ENCODE measurements around the gene MT4. TPM values are rescaled to one million over a fixed set of nuclear protein-coding genes. Genes with fewer than 3 reads are reported as not detected.

MT4 gene
- total and polyA plus RNA-seq, 2 donors (not counting 3 experiments of a cell fraction or from before 2014, with no cell fraction given), result not detected

DNA sequence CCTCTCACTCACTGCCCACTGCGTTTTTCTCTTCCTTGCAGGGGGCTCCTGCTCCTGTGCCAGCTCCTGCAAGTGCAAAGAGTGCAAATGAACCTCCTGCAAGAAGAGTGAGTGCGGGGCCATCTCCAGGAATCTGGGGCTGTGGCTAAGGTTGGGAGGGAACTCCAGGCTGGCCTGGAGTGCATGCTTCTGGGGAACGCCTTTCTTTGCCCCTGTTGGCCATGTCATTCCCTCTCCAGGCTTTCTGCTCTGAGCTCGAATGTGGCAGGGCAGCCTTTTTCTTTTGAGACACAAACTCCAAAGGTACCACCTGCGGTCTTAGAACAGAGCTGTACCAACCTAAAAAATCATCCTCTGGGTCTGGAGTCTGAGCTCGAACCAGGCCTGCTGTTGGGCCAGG lies 53.3 kb downstream of the MT4 start:
- no peak overlapping the region for H2AFZ ChIP-seq (ENCODE audit: low read depth, low read length)
- H3K9me1 ChIP-seq (replicated peaks; ENCODE audit: control insufficient read depth, extremely low read depth, insufficient read depth, low read length), result no peaks in the 10 kb centered on the region
- H4K20me1 ChIP-seq (replicated peaks; ENCODE audit: control insufficient read depth, extremely low read depth, insufficient read depth, low read length), result no peaks in the 10 kb centered on the region
- peaks cover 8% of the 10 kb centered on the region for H3K79me2 ChIP-seq (ENCODE audit: control insufficient read depth, insufficient read depth, low read length)
- H3K4me1 ChIP-seq (ENCODE audit: control insufficient read depth, extremely low read depth, insufficient read depth, low read length), result peaks cover 45% of the 10 kb centered on the region
- intact Hi-C loops (cut with micrococcal nuclease) (no loop called here), dilution Hi-C loops (cut with MboI; ENCODE audit: extremely low pct_ligation_motif_present, low sequenced_read_pairs) (no loop called here)
- H3K36me3 ChIP-seq (ENCODE audit: control insufficient read depth in 2 of 2, extremely low read depth in 1 of 2, insufficient read depth in 2 of 2, low read length in 2 of 2), result no peaks in the 10 kb centered on the region
- H3K4me2 ChIP-seq (ENCODE audit: insufficient read depth, low read length), result peak overlapping the region; percentile 93
- FAIRE-seq (no peak), DNase-seq (ENCODE audit: low read depth, low spot score) (no peak)
- POLR2A ChIA-PET, result interaction anchor here (0.9 to 1.8 kb wide), 5 partner anchors 7 to 83 kb away, joined by 3 to 11 read pairs (median 6); partner anchors contain the start of genes MT1E and MT2A
- TF ChIP-seq GATA2 (IDR thresholded peaks at IDR 0.05; ENCODE audit: insufficient read depth, insufficient read length, low read depth, low read length) (no peak), MYC (IDR thresholded peaks at IDR 0.05; ENCODE audit: low read depth, low read length) (no peak), EZH2 (IDR thresholded peaks at IDR 0.05; ENCODE audit: borderline replicate concordance, low read depth, low read length, severe bottlenecking) (no peak), POLR2A (IDR thresholded peaks at IDR 0.05; ENCODE audit: low read depth, low read length) (no peak), POLR2AphosphoS5 (IDR thresholded peaks at IDR 0.05; ENCODE audit: insufficient read depth, low read depth, low read length) (no peak), FOS (IDR thresholded peaks at IDR 0.05; ENCODE audit: borderline replicate concordance, insufficient read depth, low read length) (no peak), JUN (IDR thresholded peaks at IDR 0.05; ENCODE audit: borderline replicate concordance, insufficient read depth, insufficient read length, low read depth) (no peak)
- TF ChIP-seq, protein P1, sequence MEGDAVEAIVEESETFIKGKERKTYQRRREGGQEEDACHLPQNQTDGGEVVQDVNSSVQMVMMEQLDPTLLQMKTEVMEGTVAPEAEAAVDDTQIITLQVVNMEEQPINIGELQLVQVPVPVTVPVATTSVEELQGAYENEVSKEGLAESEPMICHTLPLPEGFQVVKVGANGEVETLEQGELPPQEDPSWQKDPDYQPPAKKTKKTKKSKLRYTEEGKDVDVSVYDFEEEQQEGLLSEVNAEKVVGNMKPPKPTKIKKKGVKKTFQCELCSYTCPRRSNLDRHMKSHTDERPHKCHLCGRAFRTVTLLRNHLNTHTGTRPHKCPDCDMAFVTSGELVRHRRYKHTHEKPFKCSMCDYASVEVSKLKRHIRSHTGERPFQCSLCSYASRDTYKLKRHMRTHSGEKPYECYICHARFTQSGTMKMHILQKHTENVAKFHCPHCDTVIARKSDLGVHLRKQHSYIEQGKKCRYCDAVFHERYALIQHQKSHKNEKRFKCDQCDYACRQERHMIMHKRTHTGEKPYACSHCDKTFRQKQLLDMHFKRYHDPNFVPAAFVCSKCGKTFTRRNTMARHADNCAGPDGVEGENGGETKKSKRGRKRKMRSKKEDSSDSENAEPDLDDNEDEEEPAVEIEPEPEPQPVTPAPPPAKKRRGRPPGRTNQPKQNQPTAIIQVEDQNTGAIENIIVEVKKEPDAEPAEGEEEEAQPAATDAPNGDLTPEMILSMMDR (IDR thresholded peaks at IDR 0.05; ENCODE audit: extremely low read depth in 1 of 2, insufficient read depth in 1 of 2, low read depth in 1 of 2, low read length in 2 of 2), result no peak
- TF ChIP-seq, protein P2, sequence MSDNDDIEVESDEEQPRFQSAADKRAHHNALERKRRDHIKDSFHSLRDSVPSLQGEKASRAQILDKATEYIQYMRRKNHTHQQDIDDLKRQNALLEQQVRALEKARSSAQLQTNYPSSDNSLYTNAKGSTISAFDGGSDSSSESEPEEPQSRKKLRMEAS (IDR thresholded peaks at IDR 0.05; ENCODE audit: insufficient read depth, insufficient read length), result no peak
- no peak overlapping the region for H3K27ac ChIP-seq (ENCODE audit: insufficient read depth, low read depth, low read length)
- BruUV-seq (replicated peaks), result no TSS peak
- H3K9me3 ChIP-seq (replicated peaks; ENCODE audit: control insufficient read depth, insufficient read depth, low read length), result no peaks in the 10 kb centered on the region
- no peak overlapping the region for H3K9ac ChIP-seq (replicated peaks; ENCODE audit: extremely low read depth, insufficient read depth, low read length)
- H3K27me3 ChIP-seq (ENCODE audit: control insufficient read depth in 2 of 2, insufficient read depth in 2 of 2, low read length in 2 of 2), result no peaks in the 10 kb centered on the region
- CTCF ChIA-PET, result interaction anchor here (0.8 to 2.3 kb wide), 8 partner anchors 9 to 84 kb away, joined by 3 to 10 read pairs (median 4); no protein-coding TSS in a partner anchor
- H3K4me3 ChIP-seq (replicated peaks in 1 of 3; ENCODE audit: insufficient read depth in 1 of 3, low read depth in 1 of 3, low read length in 3 of 3), result no peak overlapping the region

Other genes with a start within 250 kb of the MT4 start
- 66.5 and 77.4 TPM in 2 replicates for gene AMFR, start 139.5 kb upstream of the MT4 start, total RNA-seq
- gene AMFR, start 139.5 kb upstream of the MT4 start, polyA plus RNA-seq, result 71.7 and 75.4 TPM in 2 replicates
- gene NUDT21, start 113.7 kb upstream of the MT4 start, total RNA-seq, result 155 and 158 TPM in 2 replicates
- gene NUDT21, start 113.7 kb upstream of the MT4 start, polyA plus RNA-seq, result 48.2 and 56.4 TPM in 2 replicates
- gene OGFOD1, start 113.5 kb upstream of the MT4 start, total RNA-seq, result 52.3 and 54.8 TPM in 2 replicates
- 16.5 and 26.6 TPM in 2 replicates for gene OGFOD1, start 113.5 kb upstream of the MT4 start, polyA plus RNA-seq
- gene BBS2, start 45.0 kb upstream of the MT4 start, total RNA-seq, result 33.3 and 44.8 TPM in 2 replicates
- 36.7 and 37.6 TPM in 2 replicates for gene BBS2, start 45.0 kb upstream of the MT4 start, polyA plus RNA-seq
- gene MT3, start 24.5 kb downstream of the MT4 start, total RNA-seq, result not detected in 2 replicates
- gene MT3, start 24.5 kb downstream of the MT4 start, polyA plus RNA-seq, result 0.37 TPM in 1 of 2 replicates, not detected in the other
- 1,337 and 1,517 TPM in 2 replicates for gene MT2A, start 43.5 kb downstream of the MT4 start, total RNA-seq
- 260 and 276 TPM in 2 replicates for gene MT2A, start 43.5 kb downstream of the MT4 start, polyA plus RNA-seq
- gene MT1E, start 60.7 kb downstream of the MT4 start, total RNA-seq, result 201 and 346 TPM in 2 replicates
- 186 and 208 TPM in 2 replicates for gene MT1E, start 60.7 kb downstream of the MT4 start, polyA plus RNA-seq
- gene MT1M, start 67.6 kb downstream of the MT4 start, total RNA-seq, result 1.8 and 4.6 TPM in 2 replicates
- gene MT1M, start 67.6 kb downstream of the MT4 start, polyA plus RNA-seq, result 4.1 and 4.3 TPM in 2 replicates
- gene MT1A, start 73.6 kb downstream of the MT4 start, total RNA-seq, result 5.4 and 8.4 TPM in 2 replicates
- gene MT1A, start 73.6 kb downstream of the MT4 start, polyA plus RNA-seq, result 2.3 and 6.5 TPM in 2 replicates
- not detected in 2 replicates for gene MT1B, start 86.8 kb downstream of the MT4 start, total RNA-seq
- not detected in 2 replicates for gene MT1B, start 86.8 kb downstream of the MT4 start, polyA plus RNA-seq
- 1.4 and 2.6 TPM in 2 replicates for gene MT1F, start 92.9 kb downstream of the MT4 start, total RNA-seq
- 2.2 and 2.3 TPM in 2 replicates for gene MT1F, start 92.9 kb downstream of the MT4 start, polyA plus RNA-seq
- not detected in 2 replicates for gene MT1G, start 103.0 kb downstream of the MT4 start, total RNA-seq
- gene MT1G, start 103.0 kb downstream of the MT4 start, polyA plus RNA-seq, result 0.53 TPM in 1 of 2 replicates, not detected in the other
- not detected in 2 replicates for gene MT1H, start 104.7 kb downstream of the MT4 start, total RNA-seq
- not detected in 2 replicates for gene MT1H, start 104.7 kb downstream of the MT4 start, polyA plus RNA-seq
- gene MT1X, start 117.4 kb downstream of the MT4 start, total RNA-seq, result 15.6 and 19.2 TPM in 2 replicates
- 46.7 and 73.6 TPM in 2 replicates for gene MT1X, start 117.4 kb downstream of the MT4 start, polyA plus RNA-seq
- gene NUP93, start 165.1 kb downstream of the MT4 start, total RNA-seq, result 111 and 124 TPM in 2 replicates
- 62.3 and 66.6 TPM in 2 replicates for gene NUP93, start 165.1 kb downstream of the MT4 start, polyA plus RNA-seq

Measured in endothelial cell of umbilical vein (primary cell).